Sigmoid colon (tissue), 7 donors: ENCODE measurements around the gene FAXDC2. TPM values are rescaled to one million over a fixed set of nuclear protein-coding genes. Genes with fewer than 3 reads are reported as not detected.

Source experiments
- DNase-seq: peaks from one replicate; pipeline ENCODE4 v3.0.0-alpha.2; 2019
- H3K27ac ChIP-seq, 4 donors: fragments of 200-600 bp; sonication (generic); one replicate each; pipeline ENCODE4 v1.5.1; 2016 to 2019; ENCODE audit warnings: mild to moderate bottlenecking in 1 of 4
- H3K27me3 ChIP-seq, 3 donors: fragments of 200-600 bp; sonication (generic); one replicate each; pipeline ENCODE4 v1.5.1; 2019; ENCODE audit warnings: mild to moderate bottlenecking in 1 of 3
- H3K36me3 ChIP-seq, 4 donors: fragments of 200-600 bp; sonication (generic); one replicate each; pipeline ENCODE4 v1.5.1; 2016 to 2019
- H3K4me1 ChIP-seq, 4 donors: fragments of 200-600 bp; sonication (generic); one replicate each; pipeline ENCODE4 v1.5.1; 2017 to 2019
- H3K4me3 ChIP-seq, 4 donors: fragments of 200-600 bp; sonication (generic); one replicate each; pipeline ENCODE4 v1.5.1; 2017 to 2019; ENCODE audit warnings: mild to moderate bottlenecking in 2 of 4, moderate library complexity in 1 of 4
- H3K9me3 ChIP-seq, 4 donors: fragments of 200-600 bp in 3 of 4; sonication (generic) in 3 of 4; one replicate each; pipeline versions ENCODE4 v1.5.1 to v1.6.1; 2013 to 2019
- CTCF ChIP-seq, 4 experiments: fragments of 450-650 bp in 3 of 4; fragments of 200-600 bp in 1 of 4; IDR thresholded peaks; one replicate each; pipeline ENCODE4 v1.5.1; 2016 to 2019; ENCODE audit warnings: antibody characterized with exemption in 4 of 4, mild to moderate bottlenecking in 3 of 4, moderate library complexity in 2 of 4
- EP300 ChIP-seq, 4 donors: sonication (generic); formaldehyde crosslinking; IDR thresholded peaks; one replicate each; pipeline ENCODE4 v1.6.1; 2017; ENCODE audit warnings: antibody characterized with exemption in 4 of 4
- POLR2A ChIP-seq, 2 donors: fragments of 450-650 bp; IDR thresholded peaks; one replicate each; pipeline ENCODE4 v1.6.1; 2016; ENCODE audit warnings: antibody characterized with exemption in 2 of 2, mild to moderate bottlenecking in 2 of 2, moderate library complexity in 2 of 2
- POLR2AphosphoS5 ChIP-seq, 4 donors: sonication (generic); formaldehyde crosslinking; IDR thresholded peaks; one replicate each; pipeline ENCODE4 v1.6.1; 2017; ENCODE audit warnings: antibody characterized with exemption in 4 of 4
- WGBS, 2 donors: extraction: QIAGEN DNeasy Blood & Tissue Kit; methylation state at CpG; one replicate each; pipeline ENCODE4 v1.1.7; 2013; 5-methylcytosine and 5-hydroxymethylcytosine counted together
- intact Hi-C: fragments of 100-400 bp; cut with DNase I; formaldehyde crosslinking; loops from one replicate; pipeline ENCODE4 v1.15.1; 2023
- polyA plus RNA-seq, 3 donors: library from polyadenylated mRNA; stranded (reverse); fragments of 200-250 nt; gene quantifications; one replicate each; pipeline ENCODE4 v1.2.3, GENCODE V29; 2013
- total RNA-seq, 4 donors: library from RNA; depleted of rRNA; stranded (reverse); fragments of >200 nt; gene quantifications; one replicate each; pipeline ENCODE4 v1.1.0, GENCODE V29; 2016
- donor health status: healthy with polysubstance abuse.
- donor health status: Bipolar disorder and iron deficiency.
- donor health status: healthy.

The FAXDC2 gene
- total and polyA plus RNA-seq, 7 donors, result 13.3 to 118 (median 67.3) TPM

GRCh38 chr5:154811239-154811638 is 39.2 kb downstream of the FAXDC2 start:
- H3K4me3 ChIP-seq, result no peak overlapping the region
- no peaks in the 10 kb centered on the region for H3K9me3 ChIP-seq
- no peak for DNase-seq
- H3K27ac ChIP-seq, result no peak overlapping the region
- H3K36me3 ChIP-seq, result peaks cover 14 to 99% (median 55%) of the 10 kb centered on the region in 4 donors
- TF ChIP-seq POLR2AphosphoS5 (IDR thresholded peaks at IDR 0.05) (no peak), CTCF (IDR thresholded peaks at IDR 0.05) (no peak), EP300 (IDR thresholded peaks at IDR 0.05) (no peak), POLR2A (IDR thresholded peaks at IDR 0.05) (no peak)
- no peaks in the 10 kb centered on the region for H3K27me3 ChIP-seq
- intact Hi-C loops, result loop anchor here (5.0 kb wide), 1 partner anchor 54 kb away; the partner anchor contains the start of gene LARP1
- WGBS, 2 donors, result 73 to 89% methylated on average over 7 of the region's 7 CpGs
- peaks cover 0 to 8% (median 5%) of the 10 kb centered on the region in 4 donors for H3K4me1 ChIP-seq

GRCh38 chr5:154806176-154806575 is 44.2 kb downstream of the FAXDC2 start:
- Histone ChIP-seq H3K9me3 (no peaks in the 10 kb centered on the region), H3K36me3 (peaks cover 43 to 100% (median 76%) of the 10 kb centered on the region in 4 donors), H3K27ac (no peak overlapping the region), H3K27me3 (no peaks in the 10 kb centered on the region), H3K4me3 (no peak overlapping the region), H3K4me1 (no peaks in the 10 kb centered on the region)
- DNase-seq, result no peak
- 84 to 86% methylated on average over 4 of the region's 4 CpGs for WGBS, 2 donors
- TF ChIP-seq EP300 (IDR thresholded peaks at IDR 0.05) (no peak), CTCF (IDR thresholded peaks at IDR 0.05) (no peak), POLR2AphosphoS5 (IDR thresholded peaks at IDR 0.05) (no peak), POLR2A (IDR thresholded peaks at IDR 0.05) (no peak)
- intact Hi-C loops, result no loop called here

GRCh38 chr5:154802050-154802449 is 48.4 kb downstream of the FAXDC2 start:
- intact Hi-C loops, result no loop called here
- 94 to 98% methylated on average over 9 of the region's 9 CpGs for WGBS, 2 donors
- H3K4me3 ChIP-seq, result no peak overlapping the region
- no peak overlapping the region for H3K27ac ChIP-seq
- H3K27me3 ChIP-seq, result no peaks in the 10 kb centered on the region
- H3K36me3 ChIP-seq, result peaks cover 45 to 90% (median 81%) of the 10 kb centered on the region in 4 donors
- DNase-seq, result no peak
- H3K4me1 ChIP-seq, result peaks cover 0 to 12% (median 10%) of the 10 kb centered on the region in 4 donors
- no peaks in the 10 kb centered on the region for H3K9me3 ChIP-seq
- TF ChIP-seq CTCF (IDR thresholded peaks at IDR 0.05), result no peak

- peaks cover 0 to 12% (median 10%) of the 10 kb centered on the region in 4 donors for H3K4me1 ChIP-seq
- no peak overlapping the region for H3K27ac ChIP-seq
- no peak overlapping the region for H3K4me3 ChIP-seq
- H3K9me3 ChIP-seq, result no peaks in the 10 kb centered on the region
- DNase-seq, result no peak
- WGBS, 2 donors, result 86 to 95% methylated on average over 3 of the region's 3 CpGs
- no peaks in the 10 kb centered on the region for H3K27me3 ChIP-seq
- intact Hi-C loops, result no loop called here
- H3K36me3 ChIP-seq, result peaks cover 45 to 88% (median 76%) of the 10 kb centered on the region in 4 donors
- TF ChIP-seq POLR2A (IDR thresholded peaks at IDR 0.05) (no peak), CTCF (IDR thresholded peaks at IDR 0.05) (no peak), EP300 (IDR thresholded peaks at IDR 0.05) (no peak), POLR2AphosphoS5 (IDR thresholded peaks at IDR 0.05) (no peak)
Measured at GRCh38 chr5:154801083-154801482, 49.3 kb downstream of the FAXDC2 start.

- H3K9me3 ChIP-seq, result no peaks in the 10 kb centered on the region
- peaks cover 45 to 83% (median 71%) of the 10 kb centered on the region in 4 donors for H3K36me3 ChIP-seq
- intact Hi-C loops, result no loop called here
- no peak overlapping the region for H3K4me3 ChIP-seq
- no peaks in the 10 kb centered on the region for H3K27me3 ChIP-seq
- no peak for DNase-seq
- TF ChIP-seq POLR2A (IDR thresholded peaks at IDR 0.05) (no peak), POLR2AphosphoS5 (IDR thresholded peaks at IDR 0.05) (no peak), CTCF (IDR thresholded peaks at IDR 0.05) (no peak), EP300 (IDR thresholded peaks at IDR 0.05) (no peak)
- H3K27ac ChIP-seq, result no peak overlapping the region
- H3K4me1 ChIP-seq, result peaks cover 0 to 12% (median 10%) of the 10 kb centered on the region in 4 donors
Measured at GRCh38 chr5:154800582-154800981, 49.8 kb downstream of the FAXDC2 start.
